Measurements from ENCODE around the gene CCSER2. TPM values are rescaled to one million over a fixed set of nuclear protein-coding genes. Genes with fewer than 3 reads are reported as not detected.

CCSER2 gene
- total and polyA plus RNA-seq, 4 donors, result 9.4 to 83.5 (median 32.5) TPM

GRCh38 chr10:84312816-84313215 is 15.6 kb upstream of the CCSER2 start:
- DNase-seq (no peak), ATAC-seq (ENCODE audit: insufficient read depth, low FRiP score) (no peak)
- TF ChIP-seq CTCF (IDR thresholded peaks at IDR 0.05; ENCODE audit: control extremely low read depth, extremely low read depth), result no peak
- 87 to 98% methylated on average over 2 of the region's 2 CpGs for WGBS, 2 donors
- Histone ChIP-seq H3K4me1 (ENCODE audit: control insufficient read depth in 5 of 5, insufficient read depth in 5 of 5, low read length in 5 of 5) (peaks cover 0 to 7% (median 4%) of the 10 kb centered on the region in 5 donors), H3K9me3 (ENCODE audit: control insufficient read depth in 4 of 4, insufficient read depth in 3 of 4, low read length in 3 of 4) (no peaks in the 10 kb centered on the region), H3K36me3 (ENCODE audit: control insufficient read depth in 4 of 4, insufficient read depth in 4 of 4, low read length in 4 of 4) (no peaks in the 10 kb centered on the region), H3K27me3 (ENCODE audit: control insufficient read depth in 3 of 3, insufficient read depth in 3 of 3, low read length in 2 of 3) (no peaks in the 10 kb centered on the region), H3K27ac (ENCODE audit: low read depth in 1 of 2, low read length in 1 of 2) (no peak overlapping the region), H3K9ac (ENCODE audit: insufficient read depth in 1 of 2, low read length in 2 of 2) (no peak overlapping the region), H3K4me3 (no peak overlapping the region)

- Histone ChIP-seq H3K9ac (ENCODE audit: insufficient read depth in 1 of 2, low read length in 2 of 2) (no peak overlapping the region), H3K4me1 (ENCODE audit: control insufficient read depth in 5 of 5, insufficient read depth in 5 of 5, low read length in 5 of 5) (peaks cover 0 to 2% (median 0%) of the 10 kb centered on the region in 5 donors), H3K9me3 (ENCODE audit: control insufficient read depth in 4 of 4, insufficient read depth in 3 of 4, low read length in 3 of 4) (no peaks in the 10 kb centered on the region), H3K27ac (ENCODE audit: low read depth in 1 of 2, low read length in 1 of 2) (no peak overlapping the region), H3K36me3 (ENCODE audit: control insufficient read depth in 4 of 4, insufficient read depth in 4 of 4, low read length in 4 of 4) (no peaks in the 10 kb centered on the region), H3K27me3 (ENCODE audit: control insufficient read depth in 3 of 3, insufficient read depth in 3 of 3, low read length in 2 of 3) (no peaks in the 10 kb centered on the region), H3K4me3 (no peak overlapping the region)
- no peak for TF ChIP-seq CTCF (IDR thresholded peaks at IDR 0.05; ENCODE audit: control extremely low read depth, extremely low read depth)
- 79 to 85% methylated on average over 5 of the region's 5 CpGs for WGBS, 2 donors
- DNase-seq, result no peak
- no peak for ATAC-seq (ENCODE audit: insufficient read depth, low FRiP score)
Measured at GRCh38 chr10:84314275-84314674, 14.1 kb upstream of the CCSER2 start.

GRCh38 chr10:84317174-84317573 is 11.2 kb upstream of the CCSER2 start:
- ATAC-seq (ENCODE audit: insufficient read depth, low FRiP score), result no peak
- WGBS, 2 donors, result 55 to 77% methylated on average over 2 of the region's 2 CpGs

More at GRCh38 chr10:84317174-84317573, 11.2 kb upstream of the CCSER2 start:
- TF ChIP-seq CTCF (IDR thresholded peaks at IDR 0.05; ENCODE audit: control extremely low read depth, extremely low read depth), result no peak
- Histone ChIP-seq H3K36me3 (ENCODE audit: control insufficient read depth in 4 of 4, insufficient read depth in 4 of 4, low read length in 4 of 4) (no peaks in the 10 kb centered on the region), H3K4me1 (ENCODE audit: control insufficient read depth in 5 of 5, insufficient read depth in 5 of 5, low read length in 5 of 5) (peaks cover 0 to 2% (median 0%) of the 10 kb centered on the region in 5 donors), H3K27ac (ENCODE audit: low read depth in 1 of 2, low read length in 1 of 2) (no peak overlapping the region), H3K27me3 (ENCODE audit: control insufficient read depth in 3 of 3, insufficient read depth in 3 of 3, low read length in 2 of 3) (no peaks in the 10 kb centered on the region), H3K9ac (ENCODE audit: insufficient read depth in 1 of 2, low read length in 2 of 2) (no peak overlapping the region), H3K4me3 (no peak overlapping the region), H3K9me3 (ENCODE audit: control insufficient read depth in 4 of 4, insufficient read depth in 3 of 4, low read length in 3 of 4) (no peaks in the 10 kb centered on the region)
- DNase-seq, result no peak
